HepG2 (cell line): ENCODE data around the gene RAB3IP. TPM values are rescaled to one million over a fixed set of nuclear protein-coding genes. Genes with fewer than 3 reads are reported as not detected.

Source experiments
- EZH2 ChIP-seq: conservative IDR thresholded peaks from 2 replicates; pipeline ENCODE4 v1.6.1; 2012; ENCODE audit warnings: mild to moderate bottlenecking, low read depth, low read length, moderate library complexity
- FOXO1 ChIP-seq: sonication (generic); formaldehyde crosslinking; IDR thresholded peaks from 2 replicates; pipeline ENCODE4 v1.4.0; 2020; ENCODE audit warnings: missing genetic modification reagents
- NCOA2 ChIP-seq: sonication (generic); formaldehyde crosslinking; IDR thresholded peaks from 2 replicates; pipeline ENCODE4 v1.8.0; 2022; ENCODE audit warnings: inconsistent platforms
- PITX1 ChIP-seq: sonication (generic); formaldehyde crosslinking; IDR thresholded peaks from 2 replicates; pipeline ENCODE4 v1.5.1; 2020; ENCODE audit warnings: mild to moderate bottlenecking, missing genetic modification reagents
- RXRA ChIP-seq: sonication (generic); formaldehyde crosslinking; IDR thresholded peaks from 2 replicates; pipeline ENCODE4 v1.5.1; 2020; ENCODE audit warnings: missing genetic modification reagents
- SNAI1 ChIP-seq: sonication (generic); formaldehyde crosslinking; IDR thresholded peaks from 2 replicates; pipeline ENCODE4 v1.5.0; 2020; ENCODE audit warnings: mild to moderate bottlenecking, missing genetic modification reagents, borderline replicate concordance
- polyA plus RNA-seq, 8 experiments: library from polyadenylated mRNA; depleted of rRNA in 3 of 8; stranded (reverse) in 7 of 8; unstranded in 1 of 8; fragments of >200 nt; fragmentation: Illumina TruSeq in 4 of 8; extraction: Trizol in 4 of 8; gene quantifications; 2 replicates each; pipeline versions ENCODE4 v1.2.1 to v1.2.3, GENCODE V29; 2011 to 2016; ENCODE audit warnings: low read depth in 4 of 8, missing spikeins in 1 of 8, mixed read lengths in 1 of 8; ENCODE audit not compliant: insufficient read depth in 1 of 8
- total RNA-seq, 5 experiments: library from RNA; depleted of rRNA; stranded (reverse); fragments of >200 nt; fragmentation: Illumina TruSeq; extraction: Trizol; gene quantifications; 2 replicates each; pipeline ENCODE4 v1.2.3, GENCODE V29; 2016; ENCODE audit warnings: low read depth in 1 of 5
- TF ChIP-seq, protein P1 (sequence below): sonication (generic); formaldehyde crosslinking; IDR thresholded peaks from 2 replicates; pipeline ENCODE4 v1.5.0; 2020; ENCODE audit warnings: mild to moderate bottlenecking, missing genetic modification reagents, borderline replicate concordance
- TF ChIP-seq, protein P2 (sequence below): sonication (generic); formaldehyde crosslinking; IDR thresholded peaks from 2 replicates; pipeline ENCODE4 v1.8.0; 2022; ENCODE audit warnings: missing genetic modification reagents, mild to moderate bottlenecking, moderate library complexity, borderline replicate concordance
- TF ChIP-seq, protein P3 (sequence below): sonication (generic); formaldehyde crosslinking; conservative IDR thresholded peaks from 2 replicates; pipeline ENCODE4 v1.5.0; 2020; ENCODE audit warnings: missing genetic modification reagents
- TF ChIP-seq, protein P4 (sequence below): sonication (generic); formaldehyde crosslinking; IDR thresholded peaks from 2 replicates; pipeline ENCODE4 v1.8.0; 2022; ENCODE audit warnings: mild to moderate bottlenecking, missing genetic modification reagents; ENCODE audit not compliant: insufficient replicate concordance

RAB3IP gene
- total and polyA plus RNA-seq, 2 of the 13 experiments (the other 11 are each of a cell fraction or from before 2014, with no cell fraction given): 33.6 to 41.1 TPM

DNA sequence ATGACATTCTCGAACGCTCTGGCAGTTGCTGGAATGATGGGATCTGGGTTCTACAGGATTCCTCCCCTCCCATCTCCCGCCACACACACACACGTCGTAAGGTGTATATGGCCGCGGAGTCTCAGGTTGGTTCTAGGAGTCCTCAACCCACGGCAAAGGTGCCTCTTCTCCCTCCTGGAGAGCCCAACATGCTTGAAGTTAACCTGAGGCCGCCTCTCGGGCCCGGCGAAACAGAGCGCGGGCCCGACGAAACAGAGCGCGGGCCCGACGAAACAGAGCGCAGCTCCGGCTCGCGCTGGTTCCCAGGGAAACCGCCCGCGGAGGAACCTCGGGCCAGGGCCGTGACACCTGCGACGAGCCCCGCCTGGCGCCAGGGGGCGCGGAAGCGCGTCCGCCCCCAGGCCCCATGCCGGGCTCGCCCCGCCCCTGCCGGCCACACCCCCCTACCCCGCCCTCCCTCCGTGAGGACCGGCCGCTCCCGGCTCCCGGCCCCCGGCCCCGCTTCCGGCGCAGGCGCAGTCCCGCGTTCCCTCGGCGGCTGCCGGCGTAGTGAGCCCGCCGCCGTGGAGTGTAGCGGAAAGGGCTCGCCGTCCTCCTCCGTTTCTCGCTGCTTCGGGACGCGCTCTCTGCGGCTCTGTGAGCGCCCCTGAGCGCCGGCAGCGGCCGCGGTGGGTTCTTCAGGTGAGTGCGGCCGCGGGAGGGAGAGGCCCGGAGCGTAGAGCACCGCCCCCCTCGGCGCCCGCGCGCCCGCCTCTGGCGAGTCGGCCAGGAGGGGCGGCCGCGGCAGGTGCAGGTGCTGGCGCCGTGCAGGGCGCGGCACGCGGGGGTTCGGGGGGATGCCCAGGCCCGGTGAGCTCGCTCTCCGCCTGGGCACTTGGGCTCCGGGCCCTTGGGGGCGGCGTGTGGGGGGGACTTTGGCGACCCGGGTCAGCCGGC, at the start of gene RAB3IP (continued):
- TF ChIP-seq, protein P1, sequence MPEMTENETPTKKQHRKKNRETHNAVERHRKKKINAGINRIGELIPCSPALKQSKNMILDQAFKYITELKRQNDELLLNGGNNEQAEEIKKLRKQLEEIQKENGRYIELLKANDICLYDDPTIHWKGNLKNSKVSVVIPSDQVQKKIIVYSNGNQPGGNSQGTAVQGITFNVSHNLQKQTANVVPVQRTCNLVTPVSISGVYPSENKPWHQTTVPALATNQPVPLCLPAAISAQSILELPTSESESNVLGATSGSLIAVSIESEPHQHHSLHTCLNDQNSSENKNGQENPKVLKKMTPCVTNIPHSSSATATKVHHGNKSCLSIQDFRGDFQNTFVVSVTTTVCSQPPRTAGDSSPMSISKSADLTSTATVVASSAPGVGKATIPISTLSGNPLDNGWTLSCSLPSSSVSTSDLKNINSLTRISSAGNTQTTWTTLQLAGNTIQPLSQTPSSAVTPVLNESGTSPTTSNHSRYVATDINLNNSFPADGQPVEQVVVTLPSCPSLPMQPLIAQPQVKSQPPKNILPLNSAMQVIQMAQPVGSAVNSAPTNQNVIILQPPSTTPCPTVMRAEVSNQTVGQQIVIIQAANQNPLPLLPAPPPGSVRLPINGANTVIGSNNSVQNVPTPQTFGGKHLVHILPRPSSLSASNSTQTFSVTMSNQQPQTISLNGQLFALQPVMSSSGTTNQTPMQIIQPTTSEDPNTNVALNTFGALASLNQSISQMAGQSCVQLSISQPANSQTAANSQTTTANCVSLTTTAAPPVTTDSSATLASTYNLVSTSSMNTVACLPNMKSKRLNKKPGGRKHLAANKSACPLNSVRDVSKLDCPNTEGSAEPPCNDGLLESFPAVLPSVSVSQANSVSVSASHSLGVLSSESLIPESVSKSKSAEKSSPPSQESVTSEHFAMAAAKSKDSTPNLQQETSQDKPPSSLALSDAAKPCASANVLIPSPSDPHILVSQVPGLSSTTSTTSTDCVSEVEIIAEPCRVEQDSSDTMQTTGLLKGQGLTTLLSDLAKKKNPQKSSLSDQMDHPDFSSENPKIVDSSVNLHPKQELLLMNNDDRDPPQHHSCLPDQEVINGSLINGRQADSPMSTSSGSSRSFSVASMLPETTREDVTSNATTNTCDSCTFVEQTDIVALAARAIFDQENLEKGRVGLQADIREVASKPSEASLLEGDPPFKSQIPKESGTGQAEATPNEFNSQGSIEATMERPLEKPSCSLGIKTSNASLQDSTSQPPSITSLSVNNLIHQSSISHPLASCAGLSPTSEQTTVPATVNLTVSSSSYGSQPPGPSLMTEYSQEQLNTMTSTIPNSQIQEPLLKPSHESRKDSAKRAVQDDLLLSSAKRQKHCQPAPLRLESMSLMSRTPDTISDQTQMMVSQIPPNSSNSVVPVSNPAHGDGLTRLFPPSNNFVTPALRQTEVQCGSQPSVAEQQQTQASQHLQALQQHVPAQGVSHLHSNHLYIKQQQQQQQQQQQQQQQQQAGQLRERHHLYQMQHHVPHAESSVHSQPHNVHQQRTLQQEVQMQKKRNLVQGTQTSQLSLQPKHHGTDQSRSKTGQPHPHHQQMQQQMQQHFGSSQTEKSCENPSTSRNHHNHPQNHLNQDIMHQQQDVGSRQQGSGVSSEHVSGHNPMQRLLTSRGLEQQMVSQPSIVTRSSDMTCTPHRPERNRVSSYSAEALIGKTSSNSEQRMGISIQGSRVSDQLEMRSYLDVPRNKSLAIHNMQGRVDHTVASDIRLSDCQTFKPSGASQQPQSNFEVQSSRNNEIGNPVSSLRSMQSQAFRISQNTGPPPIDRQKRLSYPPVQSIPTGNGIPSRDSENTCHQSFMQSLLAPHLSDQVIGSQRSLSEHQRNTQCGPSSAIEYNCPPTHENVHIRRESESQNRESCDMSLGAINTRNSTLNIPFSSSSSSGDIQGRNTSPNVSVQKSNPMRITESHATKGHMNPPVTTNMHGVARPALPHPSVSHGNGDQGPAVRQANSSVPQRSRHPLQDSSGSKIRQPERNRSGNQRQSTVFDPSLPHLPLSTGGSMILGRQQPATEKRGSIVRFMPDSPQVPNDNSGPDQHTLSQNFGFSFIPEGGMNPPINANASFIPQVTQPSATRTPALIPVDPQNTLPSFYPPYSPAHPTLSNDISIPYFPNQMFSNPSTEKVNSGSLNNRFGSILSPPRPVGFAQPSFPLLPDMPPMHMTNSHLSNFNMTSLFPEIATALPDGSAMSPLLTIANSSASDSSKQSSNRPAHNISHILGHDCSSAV (CRISPR knock-in tag): no peak
- peak; percentile 9; the same call in 1 of the 2 replicates for TF ChIP-seq NCOA2 (CRISPR knock-in tag)
- TF ChIP-seq FOXO1 (CRISPR knock-in tag): no peak
- TF ChIP-seq, protein P2, sequence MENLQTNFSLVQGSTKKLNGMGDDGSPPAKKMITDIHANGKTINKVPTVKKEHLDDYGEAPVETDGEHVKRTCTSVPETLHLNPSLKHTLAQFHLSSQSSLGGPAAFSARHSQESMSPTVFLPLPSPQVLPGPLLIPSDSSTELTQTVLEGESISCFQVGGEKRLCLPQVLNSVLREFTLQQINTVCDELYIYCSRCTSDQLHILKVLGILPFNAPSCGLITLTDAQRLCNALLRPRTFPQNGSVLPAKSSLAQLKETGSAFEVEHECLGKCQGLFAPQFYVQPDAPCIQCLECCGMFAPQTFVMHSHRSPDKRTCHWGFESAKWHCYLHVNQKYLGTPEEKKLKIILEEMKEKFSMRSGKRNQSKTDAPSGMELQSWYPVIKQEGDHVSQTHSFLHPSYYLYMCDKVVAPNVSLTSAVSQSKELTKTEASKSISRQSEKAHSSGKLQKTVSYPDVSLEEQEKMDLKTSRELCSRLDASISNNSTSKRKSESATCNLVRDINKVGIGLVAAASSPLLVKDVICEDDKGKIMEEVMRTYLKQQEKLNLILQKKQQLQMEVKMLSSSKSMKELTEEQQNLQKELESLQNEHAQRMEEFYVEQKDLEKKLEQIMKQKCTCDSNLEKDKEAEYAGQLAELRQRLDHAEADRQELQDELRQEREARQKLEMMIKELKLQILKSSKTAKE (CRISPR knock-in tag): no peak
- TF ChIP-seq, protein P3, sequence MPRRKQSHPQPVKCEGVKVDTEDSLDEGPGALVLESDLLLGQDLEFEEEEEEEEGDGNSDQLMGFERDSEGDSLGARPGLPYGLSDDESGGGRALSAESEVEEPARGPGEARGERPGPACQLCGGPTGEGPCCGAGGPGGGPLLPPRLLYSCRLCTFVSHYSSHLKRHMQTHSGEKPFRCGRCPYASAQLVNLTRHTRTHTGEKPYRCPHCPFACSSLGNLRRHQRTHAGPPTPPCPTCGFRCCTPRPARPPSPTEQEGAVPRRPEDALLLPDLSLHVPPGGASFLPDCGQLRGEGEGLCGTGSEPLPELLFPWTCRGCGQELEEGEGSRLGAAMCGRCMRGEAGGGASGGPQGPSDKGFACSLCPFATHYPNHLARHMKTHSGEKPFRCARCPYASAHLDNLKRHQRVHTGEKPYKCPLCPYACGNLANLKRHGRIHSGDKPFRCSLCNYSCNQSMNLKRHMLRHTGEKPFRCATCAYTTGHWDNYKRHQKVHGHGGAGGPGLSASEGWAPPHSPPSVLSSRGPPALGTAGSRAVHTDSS (CRISPR knock-in tag): no peak
- TF ChIP-seq PITX1 (CRISPR knock-in tag): no peak
- TF ChIP-seq EZH2: no peak
- no peak for TF ChIP-seq RXRA (CRISPR knock-in tag)
- TF ChIP-seq SNAI1 (CRISPR knock-in tag): 0 out of 2 replicates have a peak, but pooled peaks have one; percentile 5
- TF ChIP-seq, protein P4, sequence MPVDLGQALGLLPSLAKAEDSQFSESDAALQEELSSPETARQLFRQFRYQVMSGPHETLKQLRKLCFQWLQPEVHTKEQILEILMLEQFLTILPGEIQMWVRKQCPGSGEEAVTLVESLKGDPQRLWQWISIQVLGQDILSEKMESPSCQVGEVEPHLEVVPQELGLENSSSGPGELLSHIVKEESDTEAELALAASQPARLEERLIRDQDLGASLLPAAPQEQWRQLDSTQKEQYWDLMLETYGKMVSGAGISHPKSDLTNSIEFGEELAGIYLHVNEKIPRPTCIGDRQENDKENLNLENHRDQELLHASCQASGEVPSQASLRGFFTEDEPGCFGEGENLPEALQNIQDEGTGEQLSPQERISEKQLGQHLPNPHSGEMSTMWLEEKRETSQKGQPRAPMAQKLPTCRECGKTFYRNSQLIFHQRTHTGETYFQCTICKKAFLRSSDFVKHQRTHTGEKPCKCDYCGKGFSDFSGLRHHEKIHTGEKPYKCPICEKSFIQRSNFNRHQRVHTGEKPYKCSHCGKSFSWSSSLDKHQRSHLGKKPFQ: no peak
